Thoracic aorta (tissue), 2 donors: ENCODE measurements around the gene DLK2. TPM values are rescaled to one million over a fixed set of nuclear protein-coding genes. Genes with fewer than 3 reads are reported as not detected.

Experiments used
- ATAC-seq: fragments of 150-250 bp; one replicate; pipeline ENCODE4 v1.8.0; 2017; ENCODE audit warnings: low read depth; ENCODE audit not compliant: insufficient number of reproducible peaks, low FRiP score
- DNase-seq: peaks from one replicate; pipeline ENCODE4 v3.0.0-alpha.2; 2020; ENCODE audit warnings: low spot score
- H3K27ac ChIP-seq, 2 donors: fragments of 200-600 bp; sonication (generic); 1 replicate in 1 of 2; 2 replicates in 1 of 2; pipeline ENCODE4 v1.5.1; 2016; ENCODE audit warnings: mild to moderate bottlenecking in 2 of 2, moderate library complexity in 2 of 2
- H3K27me3 ChIP-seq: fragments of 200-600 bp; sonication (generic); replicated peaks from 2 replicates; pipeline ENCODE4 v1.6.0; 2016; ENCODE audit warnings: mild to moderate bottlenecking; ENCODE audit not compliant: insufficient read depth
- H3K36me3 ChIP-seq: fragments of 200-600 bp; sonication (generic); one replicate; pipeline ENCODE4 v1.5.1; 2016
- H3K4me1 ChIP-seq, 2 donors: fragments of 200-600 bp; sonication (generic); 1 replicate in 1 of 2; 2 replicates in 1 of 2; pipeline versions ENCODE4 v1.5.1 to v1.6.0; 2016; ENCODE audit warnings: low read depth in 2 of 2, mild to moderate bottlenecking in 1 of 2; ENCODE audit not compliant: control insufficient read depth in 1 of 2
- H3K4me3 ChIP-seq: fragments of 200-600 bp; sonication (generic); 2 replicates; pipeline ENCODE4 v1.5.1; 2016; ENCODE audit warnings: mild to moderate bottlenecking
- H3K9me3 ChIP-seq: fragments of 200-600 bp; sonication (generic); 2 replicates; pipeline ENCODE4 v1.5.1; 2016
- total RNA-seq, 2 donors: library from RNA; depleted of rRNA; stranded (reverse); fragments of >200 nt; gene quantifications; one replicate each; pipeline versions ENCODE4 v1.1.0 to v1.2.3, GENCODE V29; 2016
- TF ChIP-seq, protein P1 (sequence below): fragments of 200-600 bp; sonication (generic); IDR thresholded peaks from one replicate; pipeline ENCODE4 v1.5.1; 2019; ENCODE audit warnings: antibody characterized with exemption

The DLK2 gene, protein sequence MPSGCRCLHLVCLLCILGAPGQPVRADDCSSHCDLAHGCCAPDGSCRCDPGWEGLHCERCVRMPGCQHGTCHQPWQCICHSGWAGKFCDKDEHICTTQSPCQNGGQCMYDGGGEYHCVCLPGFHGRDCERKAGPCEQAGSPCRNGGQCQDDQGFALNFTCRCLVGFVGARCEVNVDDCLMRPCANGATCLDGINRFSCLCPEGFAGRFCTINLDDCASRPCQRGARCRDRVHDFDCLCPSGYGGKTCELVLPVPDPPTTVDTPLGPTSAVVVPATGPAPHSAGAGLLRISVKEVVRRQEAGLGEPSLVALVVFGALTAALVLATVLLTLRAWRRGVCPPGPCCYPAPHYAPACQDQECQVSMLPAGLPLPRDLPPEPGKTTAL
- total RNA-seq = not detected

DNA sequence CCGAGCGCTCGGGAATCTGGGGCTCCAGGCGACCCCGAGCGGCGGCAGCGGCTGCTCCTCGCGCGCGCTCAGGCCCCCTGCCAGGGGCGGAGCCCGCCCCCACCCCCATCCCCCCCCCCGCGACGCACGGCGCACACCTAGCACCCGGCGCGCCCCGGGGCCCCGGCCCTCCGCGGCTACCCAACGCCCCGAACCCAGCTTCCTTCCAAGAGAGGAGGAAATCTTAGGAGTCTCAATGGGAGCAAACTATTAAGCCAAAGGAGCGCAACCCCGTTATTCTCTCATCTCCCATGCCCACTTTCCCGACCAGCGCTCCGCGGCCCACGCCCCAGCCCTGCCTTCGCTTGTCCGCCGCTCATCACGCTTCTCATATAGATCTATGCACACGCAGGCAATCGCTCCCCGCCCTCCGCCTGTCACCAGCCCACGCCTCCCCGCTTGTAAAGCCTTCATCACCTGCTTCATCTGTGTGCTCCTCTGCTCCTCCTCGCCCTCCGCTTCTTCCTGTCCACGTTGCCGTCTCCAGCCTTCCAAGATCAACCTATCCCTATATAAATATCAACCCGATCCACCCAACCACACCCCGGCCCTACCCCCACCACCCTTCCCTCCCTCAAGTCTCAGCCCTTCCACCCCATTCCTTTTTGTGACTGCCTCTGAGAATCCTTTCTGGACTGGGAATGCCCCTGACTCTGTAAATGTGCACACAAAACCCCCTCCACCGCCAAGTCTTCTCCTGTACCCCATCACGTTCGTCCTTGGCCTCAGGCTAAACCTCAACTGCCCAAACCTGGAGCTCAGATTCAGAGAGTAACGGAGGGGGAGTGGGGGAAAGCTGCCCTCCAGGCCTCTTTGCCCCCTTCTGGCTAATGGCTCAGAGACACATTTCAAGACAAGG lies at the start of gene DLK2:
Gene DLK2, minus strand, starts transcription at position 18 of the 898 bp plus-strand sequence. CDS start 723 bp downstream, outside the sequence.
- ATAC-seq (no peak), DNase-seq (no peak)
- Histone ChIP-seq H3K9me3 (no peaks in the 10 kb centered on the region), H3K27ac (no peak within 1 kb of the TSS), H3K4me3 (peak within 1 kb of the TSS; percentile 68), H3K4me1 (peaks cover 0 to 13% of the 10 kb centered on the region in 2 donors), H3K27me3 (peaks cover 4% of the 10 kb centered on the region), H3K36me3 (peaks cover 3% of the 10 kb centered on the region)
- TF ChIP-seq, protein P1, sequence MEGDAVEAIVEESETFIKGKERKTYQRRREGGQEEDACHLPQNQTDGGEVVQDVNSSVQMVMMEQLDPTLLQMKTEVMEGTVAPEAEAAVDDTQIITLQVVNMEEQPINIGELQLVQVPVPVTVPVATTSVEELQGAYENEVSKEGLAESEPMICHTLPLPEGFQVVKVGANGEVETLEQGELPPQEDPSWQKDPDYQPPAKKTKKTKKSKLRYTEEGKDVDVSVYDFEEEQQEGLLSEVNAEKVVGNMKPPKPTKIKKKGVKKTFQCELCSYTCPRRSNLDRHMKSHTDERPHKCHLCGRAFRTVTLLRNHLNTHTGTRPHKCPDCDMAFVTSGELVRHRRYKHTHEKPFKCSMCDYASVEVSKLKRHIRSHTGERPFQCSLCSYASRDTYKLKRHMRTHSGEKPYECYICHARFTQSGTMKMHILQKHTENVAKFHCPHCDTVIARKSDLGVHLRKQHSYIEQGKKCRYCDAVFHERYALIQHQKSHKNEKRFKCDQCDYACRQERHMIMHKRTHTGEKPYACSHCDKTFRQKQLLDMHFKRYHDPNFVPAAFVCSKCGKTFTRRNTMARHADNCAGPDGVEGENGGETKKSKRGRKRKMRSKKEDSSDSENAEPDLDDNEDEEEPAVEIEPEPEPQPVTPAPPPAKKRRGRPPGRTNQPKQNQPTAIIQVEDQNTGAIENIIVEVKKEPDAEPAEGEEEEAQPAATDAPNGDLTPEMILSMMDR = no peak

DNA sequence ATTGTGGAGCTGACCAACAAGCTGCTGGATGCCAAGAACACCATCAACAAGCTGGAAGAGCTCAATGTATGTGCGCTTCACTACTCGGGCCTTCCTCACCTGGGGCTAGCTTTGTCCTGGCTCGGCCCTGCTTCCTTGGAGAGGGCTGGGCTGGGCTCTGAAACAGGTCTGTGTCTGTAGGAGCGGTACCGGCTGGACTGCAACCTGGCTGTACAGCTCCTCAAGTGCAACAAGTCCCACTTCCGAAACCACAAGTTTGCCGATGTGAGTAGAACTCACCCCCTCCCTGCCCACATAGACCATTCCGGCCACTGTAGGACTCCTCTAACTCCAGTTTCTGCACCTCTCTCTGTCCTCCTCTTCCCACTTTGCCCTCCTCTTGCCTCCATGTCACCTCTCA lies 48.1 kb upstream of the DLK2 start:
- no peaks in the 10 kb centered on the region for H3K9me3 ChIP-seq
- ATAC-seq = no peak
- H3K4me1 ChIP-seq = peaks cover 0 to 21% of the 10 kb centered on the region in 2 donors
- H3K4me3 ChIP-seq = no peak overlapping the region
- TF ChIP-seq, protein P1 = no peak
- H3K36me3 ChIP-seq = peaks cover 41% of the 10 kb centered on the region
- H3K27me3 ChIP-seq = no peaks in the 10 kb centered on the region
- DNase-seq = no peak
- H3K27ac ChIP-seq = no peak overlapping the region

DNA sequence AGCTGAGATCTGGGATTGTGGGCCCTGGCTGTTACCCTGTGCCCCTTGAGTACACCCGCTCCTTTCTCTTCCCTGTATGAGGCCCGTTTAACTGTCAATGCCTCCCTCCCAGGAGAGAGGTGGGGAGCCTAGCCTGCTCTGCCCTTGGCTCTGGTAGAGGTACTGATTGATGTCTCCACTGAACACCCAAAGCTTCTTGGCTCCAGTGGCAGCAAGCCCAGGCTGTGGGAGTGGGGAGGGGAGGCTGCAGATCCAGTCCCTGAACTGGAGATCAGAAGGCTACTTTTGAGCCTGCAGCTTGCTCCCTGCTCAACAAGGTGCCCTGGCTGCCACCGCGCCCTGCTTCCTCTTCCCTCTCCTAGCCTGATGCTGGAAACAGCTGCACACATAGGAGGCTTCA lies 47.3 kb upstream of the DLK2 start:
- Histone ChIP-seq H3K27ac (no peak overlapping the region), H3K4me3 (no peak overlapping the region), H3K4me1 (peaks cover 0 to 25% of the 10 kb centered on the region in 2 donors), H3K27me3 (no peaks in the 10 kb centered on the region), H3K9me3 (no peaks in the 10 kb centered on the region), H3K36me3 (peaks cover 41% of the 10 kb centered on the region)
- no peak for DNase-seq
- ATAC-seq = no peak
- TF ChIP-seq, protein P1 = no peak

DNA sequence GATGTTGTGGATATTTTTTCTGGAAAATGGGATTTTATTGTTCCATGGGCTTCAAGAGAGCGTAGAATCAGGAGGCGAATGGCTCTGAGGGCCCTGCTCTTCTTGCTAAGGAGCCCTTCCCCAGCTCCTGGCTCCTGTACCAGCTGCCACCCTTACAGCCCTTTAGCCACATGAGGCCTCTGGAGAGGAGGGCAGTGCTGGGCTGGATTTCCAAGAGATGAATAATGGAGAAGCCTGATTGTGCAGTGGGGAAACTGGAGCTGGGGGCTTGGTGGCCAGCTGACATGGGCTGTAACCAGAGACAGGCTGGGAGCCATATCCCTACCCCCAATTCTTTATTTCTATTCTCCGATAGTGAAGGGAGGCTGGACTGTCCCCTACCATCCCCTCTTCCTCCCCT lies 45.6 kb upstream of the DLK2 start:
- TF ChIP-seq, protein P1 = no peak
- Histone ChIP-seq H3K36me3 (peaks cover 41% of the 10 kb centered on the region), H3K4me1 (peaks cover 10 to 39% of the 10 kb centered on the region in 2 donors), H3K27me3 (no peaks in the 10 kb centered on the region), H3K9me3 (no peaks in the 10 kb centered on the region), H3K27ac (no peak overlapping the region), H3K4me3 (no peak overlapping the region)
- DNase-seq (no peak), ATAC-seq (no peak)
